Osteoblast (primary cell): Measurements from ENCODE around the gene NCK2. TPM values are rescaled to one million over a fixed set of nuclear protein-coding genes. Genes with fewer than 3 reads are reported as not detected.
"Not testable (repeated sequence)": the region's sequence is repeated elsewhere in the genome, so short reads cannot be mapped to it uniquely, and the experiment has no call there.

Experiments used
- DNase-seq: peaks from one replicate; pipeline ENCODE4 v3.0.0; 2011; ENCODE audit warnings: low spot score, mixed read lengths; ENCODE audit not compliant: insufficient read length; ENCODE audit errors: missing footprints
- H2AFZ ChIP-seq: 2 replicates; pipeline ENCODE4 v1.6.0; 2011; ENCODE audit warnings: mild to moderate bottlenecking, low read length
- H3K27ac ChIP-seq: 2 replicates; pipeline ENCODE4 v1.5.1; 2011; ENCODE audit warnings: mild to moderate bottlenecking, low read depth, low read length, moderate library complexity
- H3K27me3 ChIP-seq: 2 replicates; pipeline ENCODE4 v1.6.0; 2012; ENCODE audit warnings: mild to moderate bottlenecking, control low read depth, inconsistent platforms, low read length, moderate library complexity; ENCODE audit not compliant: insufficient read depth
- H3K36me3 ChIP-seq: 2 replicates; pipeline ENCODE4 v1.5.1; 2011; ENCODE audit warnings: mild to moderate bottlenecking, low read length, control low read depth, moderate library complexity; ENCODE audit not compliant: insufficient read depth
- H3K4me1 ChIP-seq: 2 replicates; pipeline ENCODE4 v1.5.1; 2011; ENCODE audit warnings: mild to moderate bottlenecking, low read length, control low read depth, moderate library complexity; ENCODE audit not compliant: insufficient read depth
- H3K4me2 ChIP-seq: 2 replicates; pipeline ENCODE4 v1.6.0; 2011; ENCODE audit warnings: mild to moderate bottlenecking, low read length; ENCODE audit not compliant: insufficient read depth
- H3K4me3 ChIP-seq: fragments of 200-600 bp; sonication (generic); 3 replicates; pipeline ENCODE4 v1.5.1; 2012; ENCODE audit warnings: mild to moderate bottlenecking, low read length, inconsistent platforms; ENCODE audit not compliant: insufficient read depth
- H3K79me2 ChIP-seq: 2 replicates; pipeline ENCODE4 v1.6.0; 2012; ENCODE audit warnings: mild to moderate bottlenecking, low read length, control low read depth, inconsistent platforms; ENCODE audit not compliant: insufficient read depth
- H3K9me3 ChIP-seq: 2 replicates; pipeline ENCODE4 v1.5.1; 2011; ENCODE audit warnings: low read depth, low read length, control low read depth
- H4K20me1 ChIP-seq: 2 replicates; pipeline ENCODE4 v1.6.0; 2012; ENCODE audit warnings: mild to moderate bottlenecking, low read length, control low read depth; ENCODE audit not compliant: insufficient read depth
- total RNA-seq: library from RNA; depleted of rRNA; stranded (reverse); fragments of >200 nt; gene quantifications from 2 replicates; pipeline ENCODE4 v1.2.3, GENCODE V29; 2012
- TF ChIP-seq, protein P1 (sequence below): IDR thresholded peaks from 2 replicates; pipeline ENCODE4 v1.5.1; 2011; ENCODE audit warnings: mild to moderate bottlenecking, low read depth, low read length, moderate library complexity; ENCODE audit errors: extremely low read depth

The NCK2 gene
- total RNA-seq, 1 donor = 28.6 TPM

DNA sequence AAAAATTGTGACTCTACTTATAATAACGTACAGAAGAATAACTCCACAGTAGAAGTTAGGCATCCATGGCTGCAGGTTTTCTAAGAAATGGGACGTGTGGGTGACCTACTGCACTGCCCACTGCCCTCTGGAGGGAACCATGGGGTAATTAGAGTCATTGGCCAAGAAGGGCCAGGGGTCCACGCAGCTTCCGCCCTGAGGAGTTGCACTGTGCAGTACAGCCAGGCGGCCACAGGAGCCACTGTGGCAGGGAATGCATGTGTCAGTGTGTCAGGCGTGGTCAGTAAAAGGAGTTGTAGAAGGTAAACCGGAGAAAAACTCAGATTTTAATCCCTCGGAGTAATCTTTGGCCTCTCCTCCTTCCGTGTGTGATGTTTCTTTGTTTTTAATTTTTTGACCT, 24.8 kb downstream of the NCK2 start:
- Histone ChIP-seq H4K20me1 (peaks cover 18% of the 10 kb centered on the region), H2AFZ (no peak overlapping the region), H3K4me1 (peaks cover 5% of the 10 kb centered on the region), H3K27me3 (no peaks in the 10 kb centered on the region), H3K9me3 (no peaks in the 10 kb centered on the region), H3K79me2 (peaks cover 49% of the 10 kb centered on the region), H3K36me3 (no peaks in the 10 kb centered on the region), H3K27ac (peak overlapping the region; percentile 24), H3K4me2 (peak overlapping the region; percentile 46), H3K4me3 (no peak overlapping the region)
- no peak for DNase-seq
- TF ChIP-seq, protein P1, sequence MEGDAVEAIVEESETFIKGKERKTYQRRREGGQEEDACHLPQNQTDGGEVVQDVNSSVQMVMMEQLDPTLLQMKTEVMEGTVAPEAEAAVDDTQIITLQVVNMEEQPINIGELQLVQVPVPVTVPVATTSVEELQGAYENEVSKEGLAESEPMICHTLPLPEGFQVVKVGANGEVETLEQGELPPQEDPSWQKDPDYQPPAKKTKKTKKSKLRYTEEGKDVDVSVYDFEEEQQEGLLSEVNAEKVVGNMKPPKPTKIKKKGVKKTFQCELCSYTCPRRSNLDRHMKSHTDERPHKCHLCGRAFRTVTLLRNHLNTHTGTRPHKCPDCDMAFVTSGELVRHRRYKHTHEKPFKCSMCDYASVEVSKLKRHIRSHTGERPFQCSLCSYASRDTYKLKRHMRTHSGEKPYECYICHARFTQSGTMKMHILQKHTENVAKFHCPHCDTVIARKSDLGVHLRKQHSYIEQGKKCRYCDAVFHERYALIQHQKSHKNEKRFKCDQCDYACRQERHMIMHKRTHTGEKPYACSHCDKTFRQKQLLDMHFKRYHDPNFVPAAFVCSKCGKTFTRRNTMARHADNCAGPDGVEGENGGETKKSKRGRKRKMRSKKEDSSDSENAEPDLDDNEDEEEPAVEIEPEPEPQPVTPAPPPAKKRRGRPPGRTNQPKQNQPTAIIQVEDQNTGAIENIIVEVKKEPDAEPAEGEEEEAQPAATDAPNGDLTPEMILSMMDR = peak; percentile 5

- H3K4me3 ChIP-seq = no peak overlapping the region
- TF ChIP-seq, protein P1 = no peak
- H3K79me2 ChIP-seq = peaks cover 47% of the 10 kb centered on the region
- H3K9me3 ChIP-seq = no peaks in the 10 kb centered on the region
- no peak overlapping the region for H3K27ac ChIP-seq
- no peak overlapping the region for H2AFZ ChIP-seq
- H3K4me2 ChIP-seq = no peak overlapping the region
- H3K27me3 ChIP-seq = no peaks in the 10 kb centered on the region
- no peak for DNase-seq
- no peaks in the 10 kb centered on the region for H3K36me3 ChIP-seq
- H4K20me1 ChIP-seq = peaks cover 17% of the 10 kb centered on the region
- peaks cover 5% of the 10 kb centered on the region for H3K4me1 ChIP-seq
Measured at GRCh38 chr2:105770149-105770548, 25.4 kb downstream of the NCK2 start.

GRCh38 chr2:105771291-105771690, 26.6 kb downstream of the NCK2 start:
- DNase-seq, H3K36me3 ChIP-seq, H3K4me1 ChIP-seq, H3K27me3 ChIP-seq, H2AFZ ChIP-seq, H3K9me3 ChIP-seq, H3K27ac ChIP-seq, H3K4me2 ChIP-seq, H3K4me3 ChIP-seq: not testable (repeated sequence)
- H3K79me2 ChIP-seq = peaks cover 48% of the 10 kb centered on the region
- H4K20me1 ChIP-seq = peaks cover 17% of the 10 kb centered on the region

DNA sequence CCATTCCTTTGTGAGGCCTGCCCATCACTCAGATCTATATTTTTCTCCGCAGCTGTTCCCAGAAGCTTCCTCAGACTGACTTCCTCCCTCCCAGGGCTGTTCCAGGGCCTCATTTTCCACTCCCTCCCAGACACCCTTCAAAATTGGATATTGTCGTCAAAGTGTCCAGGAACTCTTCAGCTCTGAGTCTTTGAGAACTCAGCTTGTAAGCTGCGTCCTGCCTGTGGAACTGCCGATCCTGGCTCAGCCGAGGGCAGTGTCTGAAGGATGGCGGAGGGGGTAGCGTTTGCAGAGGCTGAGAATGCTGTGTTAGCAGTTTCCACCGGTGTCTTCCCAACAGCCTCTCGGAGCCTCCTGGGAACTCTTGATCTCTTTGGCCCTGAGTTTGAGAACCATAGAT, 27.1 kb downstream of the NCK2 start:
- Histone ChIP-seq H4K20me1 (peaks cover 18% of the 10 kb centered on the region), H3K4me1 (peaks cover 5% of the 10 kb centered on the region), H3K4me2 (peak overlapping the region; percentile 17), H3K4me3 (no peak overlapping the region), H3K27ac (no peak overlapping the region), H3K79me2 (peaks cover 52% of the 10 kb centered on the region), H2AFZ (peak overlapping the region; percentile 53), H3K9me3 (no peaks in the 10 kb centered on the region), H3K36me3 (no peaks in the 10 kb centered on the region), H3K27me3 (no peaks in the 10 kb centered on the region)
- TF ChIP-seq, protein P1 = no peak
- no peak for DNase-seq
